GM12864 (cell line): ENCODE results near the gene WDR7.

Source experiments
- DNase-seq: peaks from one replicate; pipeline ENCODE4 v3.0.0-alpha.2; 2011; ENCODE audit warnings: low read depth
- H3K4me3 ChIP-seq: 2 replicates; pipeline ENCODE4 v1.5.1; 2011; ENCODE audit warnings: mild to moderate bottlenecking, low read depth, low read length, control low read depth
- TF ChIP-seq, protein P1 (sequence below): IDR thresholded peaks from 2 replicates; pipeline ENCODE4 v1.5.1; 2011; ENCODE audit warnings: low read depth, mild to moderate bottlenecking, moderate library complexity, low read length, control low read depth, inconsistent platforms; ENCODE audit errors: missing control alignments

Gene WDR7

DNA sequence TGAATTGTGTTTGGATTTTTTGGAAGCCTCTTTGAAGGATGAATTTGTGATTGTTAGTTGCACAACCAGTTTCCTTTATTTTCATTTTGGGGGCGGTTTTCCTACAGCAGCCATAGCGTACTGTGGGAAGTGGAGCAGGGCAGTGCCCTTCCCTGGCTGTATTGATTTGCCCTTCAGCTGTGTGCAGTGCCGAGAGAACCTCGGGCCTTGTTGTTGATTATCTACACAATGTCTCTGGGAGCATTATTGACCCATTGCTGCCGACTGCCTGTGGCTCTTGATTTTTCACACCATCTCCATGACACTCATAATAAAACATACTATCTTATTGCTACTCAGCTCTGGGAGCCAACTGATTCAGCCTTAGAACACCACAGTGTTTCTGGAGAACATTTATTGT lies 333.6 kb downstream of the WDR7 start:
- TF ChIP-seq, protein P1, sequence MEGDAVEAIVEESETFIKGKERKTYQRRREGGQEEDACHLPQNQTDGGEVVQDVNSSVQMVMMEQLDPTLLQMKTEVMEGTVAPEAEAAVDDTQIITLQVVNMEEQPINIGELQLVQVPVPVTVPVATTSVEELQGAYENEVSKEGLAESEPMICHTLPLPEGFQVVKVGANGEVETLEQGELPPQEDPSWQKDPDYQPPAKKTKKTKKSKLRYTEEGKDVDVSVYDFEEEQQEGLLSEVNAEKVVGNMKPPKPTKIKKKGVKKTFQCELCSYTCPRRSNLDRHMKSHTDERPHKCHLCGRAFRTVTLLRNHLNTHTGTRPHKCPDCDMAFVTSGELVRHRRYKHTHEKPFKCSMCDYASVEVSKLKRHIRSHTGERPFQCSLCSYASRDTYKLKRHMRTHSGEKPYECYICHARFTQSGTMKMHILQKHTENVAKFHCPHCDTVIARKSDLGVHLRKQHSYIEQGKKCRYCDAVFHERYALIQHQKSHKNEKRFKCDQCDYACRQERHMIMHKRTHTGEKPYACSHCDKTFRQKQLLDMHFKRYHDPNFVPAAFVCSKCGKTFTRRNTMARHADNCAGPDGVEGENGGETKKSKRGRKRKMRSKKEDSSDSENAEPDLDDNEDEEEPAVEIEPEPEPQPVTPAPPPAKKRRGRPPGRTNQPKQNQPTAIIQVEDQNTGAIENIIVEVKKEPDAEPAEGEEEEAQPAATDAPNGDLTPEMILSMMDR = no peak
- no peak for DNase-seq
- H3K4me3 ChIP-seq = no peak overlapping the region

DNA sequence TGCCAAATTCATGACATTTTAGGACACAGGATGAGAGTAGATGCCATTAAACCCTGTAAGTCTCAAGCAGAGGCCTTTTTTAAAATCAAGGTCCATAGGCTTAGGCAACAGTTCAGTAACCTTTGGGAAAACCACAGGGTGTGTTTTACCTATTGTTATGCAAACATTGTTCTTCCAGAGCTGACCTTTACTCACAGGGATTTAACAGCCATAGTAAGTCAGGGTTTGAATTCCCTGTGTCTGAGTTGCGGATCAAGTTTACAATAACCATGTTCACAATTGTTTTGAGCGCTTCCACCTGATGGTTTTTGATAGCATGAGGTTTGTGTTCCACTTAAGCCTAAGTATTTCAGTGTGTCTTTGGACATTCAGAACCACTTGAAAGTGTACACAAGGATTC lies 335.7 kb downstream of the WDR7 start:
- TF ChIP-seq, protein P1 = no peak
- DNase-seq = no peak
- H3K4me3 ChIP-seq = no peak overlapping the region

DNA sequence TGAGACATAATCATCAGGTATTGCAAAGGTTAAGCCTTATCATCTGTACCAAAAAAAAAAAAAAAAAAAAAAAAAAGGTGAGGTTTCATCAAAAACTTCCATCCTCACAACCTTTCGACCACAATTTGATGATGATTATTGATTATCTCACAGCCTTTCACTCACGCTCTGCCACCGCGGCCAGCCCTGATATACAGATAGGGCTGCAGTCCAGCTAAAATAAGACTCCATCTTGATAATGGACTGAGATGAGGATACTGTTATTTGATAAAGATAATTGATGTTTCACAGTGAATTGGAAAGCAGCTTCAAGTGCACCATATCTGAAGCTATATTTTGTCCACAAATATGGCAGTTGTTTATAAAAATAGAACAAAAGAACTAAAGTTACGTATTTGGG lies 336.1 kb downstream of the WDR7 start:
- TF ChIP-seq, protein P1 = no peak
- no peak overlapping the region for H3K4me3 ChIP-seq
- no peak for DNase-seq

DNA sequence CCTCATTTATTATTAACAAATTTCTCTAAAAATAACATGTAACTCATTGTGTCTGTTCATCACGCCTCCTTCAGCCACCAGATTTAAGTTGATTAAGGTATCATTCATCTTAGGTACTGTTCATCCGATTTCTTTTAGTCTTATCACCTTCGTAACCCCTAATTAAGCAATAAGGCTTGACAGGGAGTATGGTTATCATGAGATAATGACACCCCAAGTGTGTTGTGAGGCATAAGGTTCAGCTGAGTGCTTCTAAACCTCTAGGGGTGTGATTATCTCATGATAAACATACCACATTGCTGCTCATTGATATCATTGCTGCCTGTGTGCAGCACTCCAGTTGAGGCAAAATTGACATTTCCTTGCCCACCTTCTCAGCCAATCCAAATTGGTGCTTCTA lies 336.9 kb downstream of the WDR7 start:
- H3K4me3 ChIP-seq = no peak overlapping the region
- no peak for DNase-seq
- TF ChIP-seq, protein P1 = no peak

DNA sequence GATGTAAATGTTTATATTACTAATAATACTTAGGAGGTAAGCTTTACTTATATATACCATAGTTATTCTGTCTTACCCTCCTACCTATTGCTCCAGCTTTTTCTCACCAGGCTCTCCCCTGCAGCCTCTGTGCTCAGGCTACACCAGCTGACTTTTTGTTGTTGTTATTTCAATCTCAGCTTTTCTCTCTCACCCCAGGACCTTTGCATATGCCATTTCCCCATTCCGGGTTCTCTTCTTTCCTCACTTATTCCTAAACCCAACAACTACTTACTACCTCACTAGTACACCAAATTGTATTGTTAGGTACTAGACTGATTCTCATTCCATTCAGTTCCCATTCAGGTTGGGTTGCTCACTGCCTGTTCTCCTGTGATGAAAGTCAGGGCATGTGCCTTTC lies 339.5 kb downstream of the WDR7 start:
- TF ChIP-seq, protein P1 = no peak
- DNase-seq = no peak
- H3K4me3 ChIP-seq = no peak overlapping the region

DNA sequence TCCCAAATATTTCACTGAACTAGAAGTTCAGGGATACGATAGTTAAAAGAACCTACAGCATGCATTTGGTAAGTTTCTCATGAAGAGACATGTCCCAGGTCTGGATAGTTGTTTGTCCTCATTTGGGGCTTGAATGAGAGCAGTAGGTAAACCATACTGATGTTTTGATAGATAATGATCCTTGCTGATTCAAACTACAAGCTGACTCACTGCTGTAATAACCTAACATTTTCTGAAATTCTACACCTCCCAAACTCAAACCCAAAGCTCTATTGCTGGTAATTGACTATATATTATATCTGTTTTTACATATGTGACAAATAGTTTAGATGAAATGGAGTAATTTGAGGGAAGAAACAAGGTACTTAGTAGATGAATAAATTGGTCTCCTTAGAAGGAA lies 341.6 kb downstream of the WDR7 start:
- TF ChIP-seq, protein P1 = no peak
- H3K4me3 ChIP-seq = no peak overlapping the region
- no peak for DNase-seq

DNA sequence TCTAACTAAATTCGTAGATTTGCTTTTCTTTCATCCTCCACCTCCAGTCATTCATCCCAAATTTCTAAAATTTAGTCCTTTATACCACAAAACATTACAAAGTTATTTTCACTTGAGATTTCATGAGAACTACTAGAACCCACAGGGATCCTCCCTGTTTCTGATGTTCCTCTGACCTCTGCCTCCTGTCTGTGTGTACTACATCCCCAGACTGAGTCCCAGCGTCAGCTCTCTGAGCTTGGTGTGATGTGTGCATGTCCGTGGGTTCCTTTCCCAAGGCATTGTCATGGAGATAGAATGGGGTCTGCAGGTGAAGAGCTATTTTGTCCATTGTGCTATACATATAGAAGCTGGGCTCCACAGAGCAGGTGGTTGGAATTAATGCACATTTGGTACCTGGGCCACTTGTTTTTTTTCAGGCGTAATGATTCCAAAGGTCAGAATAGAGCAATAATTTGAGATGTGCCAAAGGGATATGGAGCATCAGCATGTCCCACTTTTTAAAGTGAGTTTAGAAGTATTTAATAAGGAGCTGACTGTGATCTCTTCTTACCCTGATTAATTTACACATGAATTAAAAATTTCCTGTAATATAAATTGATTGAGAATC lies 344.5 kb downstream of the WDR7 start:
- no peak for DNase-seq
- TF ChIP-seq, protein P1 = no peak
- H3K4me3 ChIP-seq = no peak overlapping the region
